Measurements from ENCODE around the gene IPPK.

IPPK gene

GRCh38 chr9:92615790-92616189 lies 54.1 kb downstream of the IPPK start:
- DNase-seq (ENCODE audit: low read depth in 2 of 2, low spot score in 1 of 2), result no peak

- no peak for DNase-seq (ENCODE audit: low read depth in 2 of 2, low spot score in 1 of 2)
Measured at GRCh38 chr9:92614763-92615461, 55.0 kb downstream of the IPPK start.

GRCh38 chr9:92614123-92614510 lies 55.8 kb downstream of the IPPK start:
- DNase-seq (ENCODE audit: low read depth in 2 of 2, low spot score in 1 of 2), result no peak

GRCh38 chr9:92613268-92614122 lies 56.4 kb downstream of the IPPK start:
- DNase-seq (ENCODE audit: low read depth in 2 of 2, low spot score in 1 of 2), result no peak

- DNase-seq (ENCODE audit: low read depth in 2 of 2, low spot score in 1 of 2), result no peak
Measured at GRCh38 chr9:92612816-92613215, 57.1 kb downstream of the IPPK start.

- DNase-seq (ENCODE audit: low read depth in 2 of 2, low spot score in 1 of 2), result no peak
Measured at GRCh38 chr9:92612292-92612691, 57.6 kb downstream of the IPPK start.

GRCh38 chr9:92611621-92612285 lies 58.2 kb downstream of the IPPK start:
- no peak for DNase-seq (ENCODE audit: low read depth in 2 of 2, low spot score in 1 of 2)

GRCh38 chr9:92610470-92611420 lies 59.2 kb downstream of the IPPK start:
- DNase-seq (ENCODE audit: low read depth in 2 of 2, low spot score in 1 of 2), result no peak

- DNase-seq (ENCODE audit: low read depth in 2 of 2, low spot score in 1 of 2), result no peak
Measured at GRCh38 chr9:92608909-92609445, 61.0 kb downstream of the IPPK start.

GRCh38 chr9:92608241-92608908 lies 61.6 kb downstream of the IPPK start:
- DNase-seq (ENCODE audit: low read depth in 2 of 2, low spot score in 1 of 2), result no peak

- DNase-seq (ENCODE audit: low read depth in 2 of 2, low spot score in 1 of 2), result no peak
Measured at GRCh38 chr9:92607773-92608172, 62.2 kb downstream of the IPPK start.

- DNase-seq (ENCODE audit: low read depth in 2 of 2, low spot score in 1 of 2), result no peak
Measured at GRCh38 chr9:92607088-92607487, 62.8 kb downstream of the IPPK start.

- no peak for DNase-seq (ENCODE audit: low read depth in 2 of 2, low spot score in 1 of 2)
Measured at GRCh38 chr9:92605224-92605623, 64.7 kb downstream of the IPPK start.

GRCh38 chr9:92603990-92604389 lies 65.9 kb downstream of the IPPK start:
- no peak for DNase-seq (ENCODE audit: low read depth in 2 of 2, low spot score in 1 of 2)

GRCh38 chr9:92603100-92603499 lies 66.8 kb downstream of the IPPK start:
- DNase-seq (ENCODE audit: low read depth in 2 of 2, low spot score in 1 of 2), result no peak

- DNase-seq (ENCODE audit: low read depth in 2 of 2, low spot score in 1 of 2), result no peak
Measured at GRCh38 chr9:92602413-92602812, 67.5 kb downstream of the IPPK start.

- DNase-seq (ENCODE audit: low read depth in 2 of 2, low spot score in 1 of 2), result no peak
Measured at GRCh38 chr9:92601451-92601850, 68.5 kb downstream of the IPPK start.

- DNase-seq (ENCODE audit: low read depth in 2 of 2, low spot score in 1 of 2), result no peak
Measured at GRCh38 chr9:92600462-92601261, 69.3 kb downstream of the IPPK start.

GRCh38 chr9:92599938-92600461 lies 69.9 kb downstream of the IPPK start:
- no peak for DNase-seq (ENCODE audit: low read depth in 2 of 2, low spot score in 1 of 2)

All from stimulated activated CD8-positive, alpha-beta memory T cell treated with anti-CD3 and anti-CD28 coated beads, Interleukin-4, amount 100 ng/mL, for 4 hours (primary cell).